Mesodermal cell (in vitro differentiated cells): ENCODE results near the gene DNAJC30.

ENCODE experiments used
- H3K27ac ChIP-seq: 2 replicates; pipeline ENCODE4 v1.7.0; 2013; ENCODE audit warnings: mild to moderate bottlenecking, low read depth, low read length, moderate library complexity; ENCODE audit not compliant: severe bottlenecking
- H3K36me3 ChIP-seq: 2 replicates; pipeline ENCODE4 v1.7.1; 2013; ENCODE audit warnings: mild to moderate bottlenecking, low read length, moderate library complexity; ENCODE audit not compliant: control insufficient read depth, insufficient read depth
- H3K4me1 ChIP-seq: one replicate; pipeline ENCODE4 v1.7.1; 2013; ENCODE audit warnings: mild to moderate bottlenecking, low read length; ENCODE audit not compliant: insufficient read depth, control insufficient read depth, poor library complexity, severe bottlenecking
- H3K4me3 ChIP-seq: 2 replicates; pipeline ENCODE4 v1.7.0; 2013; ENCODE audit warnings: low read length, control low read depth, mild to moderate bottlenecking; ENCODE audit not compliant: insufficient read depth, poor library complexity, severe bottlenecking; ENCODE audit errors: extremely low read depth
- H3K9me3 ChIP-seq: 2 replicates; pipeline ENCODE4 v1.7.1; 2013; ENCODE audit warnings: mild to moderate bottlenecking, low read length, moderate library complexity; ENCODE audit not compliant: control insufficient read depth
- WGBS, 2 experiments: methylation state at CpG; one replicate each; pipeline ENCODE4 v1.1.5; 2013; ENCODE audit warnings: missing lambda C conversion rate in 2 of 2; ENCODE audit not compliant: insufficient coverage in 2 of 2; 5-methylcytosine and 5-hydroxymethylcytosine counted together

Gene DNAJC30

DNA sequence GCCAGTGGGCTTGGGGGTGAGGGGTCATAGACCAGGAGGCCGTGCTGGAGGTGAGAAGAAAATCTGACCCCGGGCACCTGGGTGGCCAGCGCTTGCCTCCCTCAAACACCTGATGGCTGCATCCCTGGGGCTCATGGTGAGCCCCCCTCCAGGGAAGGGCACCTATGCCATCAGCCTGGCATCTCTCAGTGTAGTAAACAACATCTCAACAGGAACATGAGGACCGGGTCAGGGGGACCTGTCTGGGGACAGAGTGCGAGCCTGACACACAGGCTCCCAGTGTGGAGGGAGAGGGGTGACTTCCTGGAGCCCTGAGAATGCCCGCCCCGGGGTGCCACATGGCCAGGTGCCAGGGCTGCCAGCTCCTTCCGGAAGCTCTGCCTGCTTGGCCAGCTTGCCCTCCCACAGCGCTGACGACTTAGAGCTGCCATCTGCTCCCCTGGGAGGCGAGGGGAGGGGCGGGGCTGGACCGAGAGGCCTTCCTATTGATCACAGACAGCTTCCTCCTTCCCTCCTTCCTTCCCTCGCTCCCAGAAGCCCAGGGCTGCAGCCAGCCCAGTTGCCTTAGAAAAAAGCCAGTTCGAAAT lies 23.9 kb upstream of the DNAJC30 start:
- H3K4me1 ChIP-seq, result peaks cover 5% of the 10 kb centered on the region
- no peak overlapping the region for H3K27ac ChIP-seq
- no peaks in the 10 kb centered on the region for H3K9me3 ChIP-seq
- H3K4me3 ChIP-seq, result no peak overlapping the region
- WGBS, 2 experiments, result 79 to 85% methylated on average over 8 to 14 of the region's 15 CpGs
- H3K36me3 ChIP-seq, result peaks cover 26% of the 10 kb centered on the region

GRCh38 chr7:73706126-73707044 lies 23.1 kb upstream of the DNAJC30 start:
- no peak overlapping the region for H3K27ac ChIP-seq
- peaks cover 5% of the 10 kb centered on the region for H3K4me1 ChIP-seq
- no peaks in the 10 kb centered on the region for H3K9me3 ChIP-seq
- WGBS, 2 experiments, result 85 to 89% methylated on average over 22 to 24 of the region's 25 CpGs
- H3K36me3 ChIP-seq, result peaks cover 33% of the 10 kb centered on the region
- H3K4me3 ChIP-seq, result no peak overlapping the region

- Histone ChIP-seq H3K4me1 (peaks cover 5% of the 10 kb centered on the region), H3K9me3 (no peaks in the 10 kb centered on the region), H3K4me3 (no peak overlapping the region), H3K36me3 (peaks cover 38% of the 10 kb centered on the region), H3K27ac (no peak overlapping the region)
- 88 to 96% methylated on average over 7 to 9 of the region's 10 CpGs for WGBS, 2 experiments
Measured at GRCh38 chr7:73705551-73705920, 22.3 kb upstream of the DNAJC30 start.

DNA sequence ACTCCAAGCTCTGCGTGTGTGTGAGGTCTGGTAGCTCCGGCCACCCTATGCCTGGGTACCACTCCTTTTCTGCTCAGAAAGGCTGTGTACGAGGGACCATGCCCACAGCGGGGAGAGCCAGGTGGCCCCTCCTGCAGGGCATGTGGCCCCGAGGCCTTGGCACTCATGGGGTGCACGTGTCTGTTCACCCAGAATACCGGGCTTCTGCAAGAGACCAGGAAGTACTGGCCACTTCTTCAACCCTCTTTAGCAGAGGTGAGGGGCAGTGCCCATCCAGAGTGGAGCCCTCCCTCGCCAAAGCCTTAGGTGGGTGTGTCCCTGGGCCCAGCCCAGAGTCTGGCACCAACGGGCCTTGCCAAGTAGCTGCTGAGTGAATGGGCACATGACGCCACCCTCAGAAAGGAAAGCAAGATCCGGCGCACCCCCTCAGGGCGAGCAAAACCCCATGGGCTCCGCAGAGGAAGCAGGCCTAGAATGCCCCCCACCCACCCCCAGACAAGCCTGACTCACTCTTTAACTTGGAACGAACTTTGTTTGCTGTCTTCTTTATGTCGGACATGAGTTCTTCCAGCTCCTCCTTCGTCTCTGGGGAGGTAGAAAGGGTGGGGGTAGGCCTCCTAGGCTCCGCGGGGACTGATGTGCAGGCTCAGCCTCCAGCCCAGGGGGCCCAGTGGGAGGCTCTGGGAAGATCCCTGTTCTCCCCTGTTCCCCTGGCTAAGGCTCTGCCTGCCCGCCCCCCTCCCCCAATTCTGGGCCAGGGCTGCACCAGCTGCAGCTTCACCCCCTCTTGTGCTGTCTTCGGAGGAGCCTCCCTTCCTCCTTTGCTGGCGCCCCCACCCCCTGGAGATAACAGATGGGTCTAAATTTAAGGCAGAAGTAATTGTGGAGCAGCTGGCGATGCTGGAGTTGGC lies 21.6 kb upstream of the DNAJC30 start:
- Histone ChIP-seq H3K9me3 (no peaks in the 10 kb centered on the region), H3K4me1 (peaks cover 5% of the 10 kb centered on the region), H3K36me3 (peaks cover 43% of the 10 kb centered on the region), H3K4me3 (no peak overlapping the region), H3K27ac (no peak overlapping the region)
- 92% methylated on average over 10 to 20 of the region's 23 CpGs for WGBS, 2 experiments

DNA sequence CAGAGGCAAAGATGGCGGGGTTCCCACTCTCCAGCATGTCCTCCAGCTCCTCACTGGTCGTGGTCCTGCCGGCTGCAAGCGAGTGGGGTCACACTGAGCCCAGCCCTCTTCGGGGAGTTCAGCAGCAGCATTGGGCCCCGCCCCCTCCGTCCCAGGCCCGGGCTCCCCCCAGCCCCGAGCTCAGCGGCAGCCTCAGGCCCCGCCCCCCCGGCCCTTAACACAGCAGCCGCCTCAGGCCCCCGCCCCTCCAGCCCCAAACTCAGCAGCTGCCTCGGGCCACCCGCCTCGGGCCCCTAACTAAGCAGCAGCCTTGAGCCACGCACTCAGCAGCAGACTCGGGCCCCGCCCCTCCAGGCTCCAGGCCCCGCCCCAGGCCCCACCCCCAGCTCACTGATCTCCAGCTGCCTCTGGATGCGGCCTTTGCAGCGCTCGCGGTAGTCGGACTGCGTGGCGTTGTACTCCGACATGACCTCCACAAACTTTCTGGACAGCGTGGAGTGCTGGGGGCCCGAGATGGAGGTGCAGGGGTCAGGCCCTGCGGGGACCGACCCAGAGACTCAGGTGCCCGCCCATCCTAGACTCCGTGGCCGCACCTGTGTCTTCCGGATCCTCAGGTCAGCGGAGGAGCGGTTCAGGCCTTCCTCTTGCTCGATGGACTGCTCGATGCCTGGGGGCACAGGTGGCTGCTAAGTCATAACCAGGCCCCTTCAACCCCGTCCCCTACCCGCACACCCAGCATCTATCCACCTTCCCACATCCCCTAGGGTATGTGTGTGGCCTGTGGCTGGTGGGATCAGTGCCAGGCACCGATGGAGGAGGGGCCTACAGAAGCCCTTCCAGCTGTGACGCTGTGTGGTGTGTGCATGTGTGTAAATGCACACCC lies 20.7 kb upstream of the DNAJC30 start:
- no peak overlapping the region for H3K4me3 ChIP-seq
- 46 to 52% methylated on average over 23 to 31 of the region's 45 CpGs for WGBS, 2 experiments
- H3K27ac ChIP-seq, result no peak overlapping the region

DNA sequence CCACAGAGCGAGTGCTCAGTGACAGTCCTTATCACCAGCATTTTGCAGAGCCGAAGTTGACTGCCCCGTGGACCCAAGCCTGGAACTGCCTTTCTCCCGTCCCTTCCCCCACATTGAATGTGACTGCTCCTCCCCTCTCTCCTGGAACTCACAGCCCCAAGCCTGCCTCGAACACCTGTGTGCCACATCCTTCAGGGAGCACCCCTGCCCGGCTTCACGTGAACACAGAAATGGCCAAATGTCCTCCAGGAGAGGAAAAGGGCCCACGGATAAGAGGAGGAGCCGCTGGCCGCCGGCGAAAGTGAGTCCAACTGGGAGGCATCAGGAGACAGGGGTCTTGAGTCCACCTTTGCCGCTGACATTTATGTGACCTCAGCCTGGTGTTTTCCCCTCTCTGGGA lies 20.0 kb upstream of the DNAJC30 start:
- Histone ChIP-seq H3K4me1 (peaks cover 5% of the 10 kb centered on the region), H3K9me3 (no peaks in the 10 kb centered on the region), H3K36me3 (peaks cover 51% of the 10 kb centered on the region), H3K4me3 (no peak overlapping the region), H3K27ac (no peak overlapping the region)
- 72% methylated on average over 13 of the region's 13 CpGs for WGBS, 2 experiments

More for the DNA sequence above, 20.7 kb upstream of the DNAJC30 start:
- Histone ChIP-seq H3K4me1 (peaks cover 5% of the 10 kb centered on the region), H3K36me3 (peaks cover 48% of the 10 kb centered on the region), H3K9me3 (no peaks in the 10 kb centered on the region)

DNA sequence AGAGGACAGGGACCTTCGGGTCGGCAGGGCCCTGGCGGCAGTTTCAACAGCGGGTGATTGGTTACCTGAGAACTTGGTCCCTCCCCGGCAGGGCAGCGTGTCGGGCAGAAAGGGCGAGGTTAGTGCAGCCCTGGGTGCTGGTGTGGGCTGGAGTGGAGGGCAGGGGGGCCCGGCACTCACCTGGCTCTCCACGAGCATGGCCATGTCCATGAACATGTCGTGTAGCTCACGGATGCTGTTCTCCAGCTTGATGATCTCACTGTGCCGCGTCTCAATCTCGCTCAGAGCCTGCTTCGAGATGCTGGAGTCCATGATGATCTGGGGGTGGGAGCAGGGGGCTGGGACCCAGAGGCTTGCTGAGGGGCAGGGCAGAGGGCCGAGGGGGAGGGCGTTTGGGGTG lies 19.4 kb upstream of the DNAJC30 start:
- 96 to 97% methylated on average over 14 of the region's 18 CpGs for WGBS, 2 experiments
- no peak overlapping the region for H3K4me3 ChIP-seq
- H3K9me3 ChIP-seq, result no peaks in the 10 kb centered on the region
- H3K27ac ChIP-seq, result no peak overlapping the region
- peaks cover 56% of the 10 kb centered on the region for H3K36me3 ChIP-seq
- peaks cover 5% of the 10 kb centered on the region for H3K4me1 ChIP-seq

- Histone ChIP-seq H3K4me3 (no peak overlapping the region), H3K36me3 (peaks cover 61% of the 10 kb centered on the region), H3K4me1 (peaks cover 5% of the 10 kb centered on the region), H3K27ac (no peak overlapping the region), H3K9me3 (no peaks in the 10 kb centered on the region)
- 92 to 98% methylated on average over 8 of the region's 8 CpGs for WGBS, 2 experiments
Measured at GRCh38 chr7:73702226-73702625, 19.0 kb upstream of the DNAJC30 start.

- peaks cover 5% of the 10 kb centered on the region for H3K4me1 ChIP-seq
- no peak overlapping the region for H3K4me3 ChIP-seq
- WGBS, 2 experiments, result 65 to 78% methylated on average over 8 to 10 of the region's 13 CpGs
- H3K36me3 ChIP-seq, result peaks cover 64% of the 10 kb centered on the region
- no peaks in the 10 kb centered on the region for H3K9me3 ChIP-seq
- no peak overlapping the region for H3K27ac ChIP-seq
Measured at GRCh38 chr7:73701357-73701995, 18.2 kb upstream of the DNAJC30 start.
